Spleen (tissue), 7 donors: ENCODE measurements around the gene IGFL4.

Experiments
- CTCF ChIP-seq, 11 experiments: fragments of 200-600 bp in 7 of 11; fragments of 450-650 bp in 4 of 11; sonication (generic) in 4 of 11; IDR thresholded peaks in 8 of 11; conservative IDR thresholded peaks in 3 of 11; 1 replicate in 7 of 11; 2 replicates in 4 of 11; pipeline versions ENCODE4 v1.4.0 to v1.8.0; 2016 to 2021; ENCODE audit warnings: antibody characterized with exemption in 11 of 11, inconsistent platforms in 4 of 11, mild to moderate bottlenecking in 1 of 11
- POLR2AphosphoS5 ChIP-seq, 3 donors: sonication (generic); formaldehyde crosslinking; IDR thresholded peaks; one replicate each; pipeline ENCODE4 v1.5.1; 2017; ENCODE audit warnings: antibody characterized with exemption in 3 of 3
- donor health status: DM: no; HTN: no; CAD: no; lungs with moderate emphysema.
- donor health status: DM: no; HTN: no; CAD: no.
- donor health status: DM: no; HTN: no; CAD: no.

- TF ChIP-seq POLR2AphosphoS5 (IDR thresholded peaks at IDR 0.05) (no peak), CTCF (IDR thresholded peaks at IDR 0.05 in 8 of 11, conservative IDR thresholded peaks at IDR 0.05 in 3 of 11) (no peak)
Observed at GRCh38 chr19:46006411-46006810, 34.4 kb downstream of the IGFL4 start.
